Karpas-422 (cell line): ENCODE measurements around the gene ELMOD3. TPM values are rescaled to one million over a fixed set of nuclear protein-coding genes. Genes with fewer than 3 reads are reported as not detected.

Source experiments
- DNase-seq: peaks from one replicate; pipeline ENCODE4 v3.0.0-alpha.2; 2015
- H2AFZ ChIP-seq: fragments of 200-600 bp; sonication (generic); 2 replicates; pipeline ENCODE4 v1.6.1; 2014; ENCODE audit warnings: antibody characterized with exemption, low read length, mixed read lengths
- H3K27ac ChIP-seq: fragments of 200-600 bp; sonication (generic); 2 replicates; pipeline ENCODE4 v1.5.1; 2014; ENCODE audit warnings: mild to moderate bottlenecking, low read length, moderate library complexity
- H3K27me3 ChIP-seq: fragments of 200-600 bp; sonication (generic); 2 replicates; pipeline ENCODE4 v1.6.1; 2014; ENCODE audit warnings: low read length, mixed read lengths
- H3K36me3 ChIP-seq: fragments of 200-600 bp; sonication (generic); 2 replicates; pipeline ENCODE4 v1.6.1; 2014; ENCODE audit warnings: low read length, mixed read lengths; ENCODE audit not compliant: insufficient read depth
- H3K4me1 ChIP-seq: fragments of 200-600 bp; sonication (generic); 2 replicates; pipeline ENCODE4 v1.6.1; 2014; ENCODE audit warnings: mild to moderate bottlenecking, low read length, mixed read lengths
- H3K4me2 ChIP-seq: fragments of 200-600 bp; sonication (generic); 2 replicates; pipeline ENCODE4 v1.6.1; 2014; ENCODE audit warnings: low read length, low read depth, mild to moderate bottlenecking; ENCODE audit not compliant: poor library complexity, severe bottlenecking
- H3K4me3 ChIP-seq: fragments of 200-600 bp; sonication (generic); 2 replicates; pipeline ENCODE4 v1.5.1; 2014; ENCODE audit warnings: mild to moderate bottlenecking, antibody characterized with exemption, low read length, mixed read lengths
- H3K79me2 ChIP-seq: fragments of 200-600 bp; sonication (generic); 2 replicates; pipeline ENCODE4 v1.6.1; 2014; ENCODE audit warnings: mild to moderate bottlenecking, low read length, mixed read lengths
- H3K9ac ChIP-seq: fragments of 200-600 bp; sonication (generic); 2 replicates; pipeline ENCODE4 v1.6.0; 2014; ENCODE audit warnings: low read length
- H3K9me2 ChIP-seq: fragments of 200-600 bp; sonication (generic), shearing (Covaris generic); replicated peaks from 2 replicates; pipeline ENCODE4 v1.6.0; 2014; ENCODE audit warnings: mild to moderate bottlenecking, low read length, moderate library complexity; ENCODE audit not compliant: insufficient read depth
- H3K9me3 ChIP-seq: fragments of 300-700, 200-600 bp; sonication (generic); 2 replicates; pipeline ENCODE4 v1.6.1; 2014; ENCODE audit warnings: low read length, mixed read lengths
- H4K20me1 ChIP-seq: fragments of 200-600 bp; sonication (generic); 2 replicates; pipeline ENCODE4 v1.6.1; 2014; ENCODE audit warnings: mild to moderate bottlenecking, antibody characterized with exemption, low read length, low read depth; ENCODE audit not compliant: insufficient read depth
- total RNA-seq: library from RNA; depleted of rRNA; stranded (reverse); fragments of >200 nt; shearing (Covaris generic); gene quantifications from 2 replicates; pipeline ENCODE4 v1.2.3, GENCODE V29; 2014; ENCODE audit warnings: low replicate concordance

The ELMOD3 gene
- total RNA-seq, 1 experiment from 2014 or later: 18.6 TPM

- no peaks in the 10 kb centered on the region for H4K20me1 ChIP-seq
- DNase-seq: no peak
- H3K9me3 ChIP-seq: no peaks in the 10 kb centered on the region
- peaks cover 58% of the 10 kb centered on the region for H3K4me1 ChIP-seq
- no peaks in the 10 kb centered on the region for H3K9me2 ChIP-seq
- H3K4me2 ChIP-seq: peak overlapping the region; percentile 74
- no peak overlapping the region for H3K27ac ChIP-seq
- no peaks in the 10 kb centered on the region for H3K27me3 ChIP-seq
- no peaks in the 10 kb centered on the region for H3K79me2 ChIP-seq
- no peaks in the 10 kb centered on the region for H3K36me3 ChIP-seq
- peak overlapping the region; percentile 58 for H3K9ac ChIP-seq
- no peak overlapping the region for H2AFZ ChIP-seq
- H3K4me3 ChIP-seq: peak overlapping the region; percentile 50
Measured at GRCh38 chr2:85431570-85432205, 77.1 kb downstream of the ELMOD3 start.

- no peak for DNase-seq
- H3K79me2 ChIP-seq: no peaks in the 10 kb centered on the region
- H4K20me1 ChIP-seq: no peaks in the 10 kb centered on the region
- H3K9me2 ChIP-seq: no peaks in the 10 kb centered on the region
- no peaks in the 10 kb centered on the region for H3K27me3 ChIP-seq
- H3K9me3 ChIP-seq: no peaks in the 10 kb centered on the region
- no peak overlapping the region for H3K9ac ChIP-seq
- no peak overlapping the region for H2AFZ ChIP-seq
- H3K4me3 ChIP-seq: no peak overlapping the region
- H3K36me3 ChIP-seq: no peaks in the 10 kb centered on the region
- H3K4me2 ChIP-seq: no peak overlapping the region
- no peak overlapping the region for H3K27ac ChIP-seq
- peaks cover 67% of the 10 kb centered on the region for H3K4me1 ChIP-seq
Measured at GRCh38 chr2:85433511-85434089, 79.0 kb downstream of the ELMOD3 start.

- Histone ChIP-seq H2AFZ (no peak overlapping the region), H3K36me3 (no peaks in the 10 kb centered on the region), H3K4me1 (peaks cover 63% of the 10 kb centered on the region), H4K20me1 (no peaks in the 10 kb centered on the region), H3K9ac (no peak overlapping the region), H3K9me2 (no peaks in the 10 kb centered on the region), H3K27ac (no peak overlapping the region), H3K27me3 (no peaks in the 10 kb centered on the region), H3K4me3 (no peak overlapping the region), H3K79me2 (no peaks in the 10 kb centered on the region), H3K4me2 (no peak overlapping the region), H3K9me3 (no peaks in the 10 kb centered on the region)
- peak; percentile 44 for DNase-seq
Measured at GRCh38 chr2:85434696-85435095, 80.1 kb downstream of the ELMOD3 start.

GRCh38 chr2:85435220-85435958 lies 80.8 kb downstream of the ELMOD3 start:
- Histone ChIP-seq H3K79me2 (no peaks in the 10 kb centered on the region), H4K20me1 (no peaks in the 10 kb centered on the region), H3K9me3 (no peaks in the 10 kb centered on the region), H3K9me2 (no peaks in the 10 kb centered on the region), H3K36me3 (no peaks in the 10 kb centered on the region), H3K27me3 (no peaks in the 10 kb centered on the region), H3K4me2 (no peak overlapping the region), H3K4me1 (peaks cover 56% of the 10 kb centered on the region), H2AFZ (0 out of 2 replicates have a peak overlapping the region, but pooled peaks have one; percentile 10), H3K9ac (0 out of 2 replicates have a peak overlapping the region, but pooled peaks have one; percentile 7), H3K27ac (no peak overlapping the region), H3K4me3 (no peak overlapping the region)
- DNase-seq: peak; percentile 49

- Histone ChIP-seq H4K20me1 (no peaks in the 10 kb centered on the region), H2AFZ (no peak overlapping the region), H3K27me3 (no peaks in the 10 kb centered on the region), H3K9me3 (no peaks in the 10 kb centered on the region), H3K4me3 (no peak overlapping the region), H3K27ac (no peak overlapping the region), H3K4me1 (peaks cover 49% of the 10 kb centered on the region), H3K36me3 (no peaks in the 10 kb centered on the region), H3K79me2 (no peaks in the 10 kb centered on the region), H3K9me2 (no peaks in the 10 kb centered on the region), H3K4me2 (no peak overlapping the region), H3K9ac (peak overlapping the region; percentile 85; the same call in 1 of the 2 replicates)
- DNase-seq: peak; percentile 63
Measured at GRCh38 chr2:85435981-85436835, 81.6 kb downstream of the ELMOD3 start.

GRCh38 chr2:85436836-85437487 lies 82.4 kb downstream of the ELMOD3 start:
- H3K4me1 ChIP-seq: peaks cover 42% of the 10 kb centered on the region
- no peaks in the 10 kb centered on the region for H4K20me1 ChIP-seq
- peak; percentile 59 for DNase-seq
- H3K9me3 ChIP-seq: no peaks in the 10 kb centered on the region
- no peaks in the 10 kb centered on the region for H3K9me2 ChIP-seq
- H3K79me2 ChIP-seq: no peaks in the 10 kb centered on the region
- H3K4me2 ChIP-seq: peak overlapping the region; percentile 78
- H3K36me3 ChIP-seq: no peaks in the 10 kb centered on the region
- peak overlapping the region; percentile 85 for H3K9ac ChIP-seq
- H3K4me3 ChIP-seq: peak overlapping the region; percentile 72
- peak overlapping the region; percentile 66; the same call in 1 of the 2 replicates for H2AFZ ChIP-seq
- no peaks in the 10 kb centered on the region for H3K27me3 ChIP-seq
- peak overlapping the region; percentile 47 for H3K27ac ChIP-seq

GRCh38 chr2:85437488-85438200 lies 83.1 kb downstream of the ELMOD3 start:
- Histone ChIP-seq H3K4me1 (peaks cover 40% of the 10 kb centered on the region), H3K9me3 (no peaks in the 10 kb centered on the region), H3K27me3 (no peaks in the 10 kb centered on the region), H3K79me2 (no peaks in the 10 kb centered on the region), H3K4me3 (peak overlapping the region; percentile 72), H3K9ac (peak overlapping the region; percentile 85), H4K20me1 (no peaks in the 10 kb centered on the region), H2AFZ (peak overlapping the region; percentile 68; the same call in 1 of the 2 replicates), H3K27ac (peak overlapping the region; percentile 57), H3K9me2 (no peaks in the 10 kb centered on the region), H3K36me3 (no peaks in the 10 kb centered on the region), H3K4me2 (peak overlapping the region; percentile 78)
- DNase-seq: peak; percentile 95
